ENCODE results near the gene PDLIM1. TPM values are rescaled to one million over a fixed set of nuclear protein-coding genes. Genes with fewer than 3 reads are reported as not detected.
A peak's percentile ranks its signal among the peaks of the same experiment; 100 is the strongest.

The PDLIM1 gene
- total and polyA plus RNA-seq, 2 of the 13 experiments (the other 11 are each of a cell fraction or from before 2014, with no cell fraction given): 119 to 123 TPM

DNA sequence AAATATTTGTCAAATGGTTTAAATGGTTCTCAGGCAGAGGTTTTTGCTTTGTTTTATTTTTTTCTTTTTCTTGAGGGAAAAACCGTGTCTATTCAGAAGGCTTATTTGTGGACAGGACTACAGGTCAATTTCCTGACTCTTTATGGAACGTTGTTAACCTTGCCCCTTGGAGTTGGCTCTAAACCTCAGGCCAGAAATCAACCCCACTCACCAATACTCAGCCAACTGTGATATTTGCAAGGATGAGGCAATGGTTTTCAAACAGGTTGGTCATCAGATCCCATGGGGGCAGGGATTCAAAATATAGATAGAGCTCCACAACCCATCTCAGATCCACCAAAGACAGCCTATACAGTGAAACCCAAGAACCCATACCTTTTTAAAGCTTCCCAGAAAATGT, 10.2 kb downstream of the PDLIM1 start (continued):
- TF ChIP-seq, protein P1, sequence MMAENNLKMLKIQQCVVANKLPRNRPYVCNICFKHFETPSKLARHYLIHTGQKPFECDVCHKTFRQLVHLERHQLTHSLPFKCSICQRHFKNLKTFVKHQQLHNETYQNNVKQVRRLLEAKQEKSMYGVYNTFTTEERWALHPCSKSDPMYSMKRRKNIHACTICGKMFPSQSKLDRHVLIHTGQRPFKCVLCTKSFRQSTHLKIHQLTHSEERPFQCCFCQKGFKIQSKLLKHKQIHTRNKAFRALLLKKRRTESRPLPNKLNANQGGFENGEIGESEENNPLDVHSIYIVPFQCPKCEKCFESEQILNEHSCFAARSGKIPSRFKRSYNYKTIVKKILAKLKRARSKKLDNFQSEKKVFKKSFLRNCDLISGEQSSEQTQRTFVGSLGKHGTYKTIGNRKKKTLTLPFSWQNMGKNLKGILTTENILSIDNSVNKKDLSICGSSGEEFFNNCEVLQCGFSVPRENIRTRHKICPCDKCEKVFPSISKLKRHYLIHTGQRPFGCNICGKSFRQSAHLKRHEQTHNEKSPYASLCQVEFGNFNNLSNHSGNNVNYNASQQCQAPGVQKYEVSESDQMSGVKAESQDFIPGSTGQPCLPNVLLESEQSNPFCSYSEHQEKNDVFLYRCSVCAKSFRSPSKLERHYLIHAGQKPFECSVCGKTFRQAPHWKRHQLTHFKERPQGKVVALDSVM (CRISPR knock-in tag; IDR thresholded peaks at IDR 0.05): no peak
- no peak for TF ChIP-seq MTA1 (CRISPR knock-in tag; IDR thresholded peaks at IDR 0.05; ENCODE audit: borderline replicate concordance)
- no peak for TF ChIP-seq ZNF230 (CRISPR knock-in tag; IDR thresholded peaks at IDR 0.05)
- TF ChIP-seq HOXA7 (CRISPR knock-in tag; IDR thresholded peaks at IDR 0.05): no peak
- TF ChIP-seq CENPX (CRISPR knock-in tag; IDR thresholded peaks at IDR 0.05): no peak
- TF ChIP-seq MAFG (CRISPR knock-in tag; IDR thresholded peaks at IDR 0.05): no peak
- TF ChIP-seq CREB1 (IDR thresholded peaks at IDR 0.05): no peak
- TF ChIP-seq CREB1 (CRISPR knock-in tag; IDR thresholded peaks at IDR 0.05): 0 out of 2 replicates have a peak, but pooled peaks have one; percentile 13
- TF ChIP-seq HHEX (CRISPR knock-in tag; IDR thresholded peaks at IDR 0.05): no peak
- no peak for TF ChIP-seq EZH2 (conservative IDR thresholded peaks at IDR 0.05; ENCODE audit: low read depth, low read length)
- TF ChIP-seq, protein P2, sequence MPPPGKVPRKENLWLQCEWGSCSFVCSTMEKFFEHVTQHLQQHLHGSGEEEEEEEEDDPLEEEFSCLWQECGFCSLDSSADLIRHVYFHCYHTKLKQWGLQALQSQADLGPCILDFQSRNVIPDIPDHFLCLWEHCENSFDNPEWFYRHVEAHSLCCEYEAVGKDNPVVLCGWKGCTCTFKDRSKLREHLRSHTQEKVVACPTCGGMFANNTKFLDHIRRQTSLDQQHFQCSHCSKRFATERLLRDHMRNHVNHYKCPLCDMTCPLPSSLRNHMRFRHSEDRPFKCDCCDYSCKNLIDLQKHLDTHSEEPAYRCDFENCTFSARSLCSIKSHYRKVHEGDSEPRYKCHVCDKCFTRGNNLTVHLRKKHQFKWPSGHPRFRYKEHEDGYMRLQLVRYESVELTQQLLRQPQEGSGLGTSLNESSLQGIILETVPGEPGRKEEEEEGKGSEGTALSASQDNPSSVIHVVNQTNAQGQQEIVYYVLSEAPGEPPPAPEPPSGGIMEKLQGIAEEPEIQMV (CRISPR knock-in tag; IDR thresholded peaks at IDR 0.05; ENCODE audit: low read depth): peak; percentile 77
- TF ChIP-seq ONECUT2 (CRISPR knock-in tag; IDR thresholded peaks at IDR 0.05): no peak
- TF ChIP-seq ZNF776 (CRISPR knock-in tag; IDR thresholded peaks at IDR 0.05): no peak
- no peak for TF ChIP-seq TSC22D2 (CRISPR knock-in tag; IDR thresholded peaks at IDR 0.05; ENCODE audit: borderline replicate concordance)
- no peak for TF ChIP-seq ZFP36 (IDR thresholded peaks at IDR 0.05; ENCODE audit: borderline replicate concordance, low read depth, low read length, partially characterized antibody)
- no peak for TF ChIP-seq AGO2 (optimal IDR thresholded peaks at IDR 0.05; ENCODE audit: low read depth, low read length)
- TF ChIP-seq, protein P3, sequence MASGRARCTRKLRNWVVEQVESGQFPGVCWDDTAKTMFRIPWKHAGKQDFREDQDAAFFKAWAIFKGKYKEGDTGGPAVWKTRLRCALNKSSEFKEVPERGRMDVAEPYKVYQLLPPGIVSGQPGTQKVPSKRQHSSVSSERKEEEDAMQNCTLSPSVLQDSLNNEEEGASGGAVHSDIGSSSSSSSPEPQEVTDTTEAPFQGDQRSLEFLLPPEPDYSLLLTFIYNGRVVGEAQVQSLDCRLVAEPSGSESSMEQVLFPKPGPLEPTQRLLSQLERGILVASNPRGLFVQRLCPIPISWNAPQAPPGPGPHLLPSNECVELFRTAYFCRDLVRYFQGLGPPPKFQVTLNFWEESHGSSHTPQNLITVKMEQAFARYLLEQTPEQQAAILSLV (CRISPR knock-in tag; IDR thresholded peaks at IDR 0.05; ENCODE audit: borderline replicate concordance): no peak
- TF ChIP-seq NKX3-1 (CRISPR knock-in tag; IDR thresholded peaks at IDR 0.05): no peak
- TF ChIP-seq, protein P4, sequence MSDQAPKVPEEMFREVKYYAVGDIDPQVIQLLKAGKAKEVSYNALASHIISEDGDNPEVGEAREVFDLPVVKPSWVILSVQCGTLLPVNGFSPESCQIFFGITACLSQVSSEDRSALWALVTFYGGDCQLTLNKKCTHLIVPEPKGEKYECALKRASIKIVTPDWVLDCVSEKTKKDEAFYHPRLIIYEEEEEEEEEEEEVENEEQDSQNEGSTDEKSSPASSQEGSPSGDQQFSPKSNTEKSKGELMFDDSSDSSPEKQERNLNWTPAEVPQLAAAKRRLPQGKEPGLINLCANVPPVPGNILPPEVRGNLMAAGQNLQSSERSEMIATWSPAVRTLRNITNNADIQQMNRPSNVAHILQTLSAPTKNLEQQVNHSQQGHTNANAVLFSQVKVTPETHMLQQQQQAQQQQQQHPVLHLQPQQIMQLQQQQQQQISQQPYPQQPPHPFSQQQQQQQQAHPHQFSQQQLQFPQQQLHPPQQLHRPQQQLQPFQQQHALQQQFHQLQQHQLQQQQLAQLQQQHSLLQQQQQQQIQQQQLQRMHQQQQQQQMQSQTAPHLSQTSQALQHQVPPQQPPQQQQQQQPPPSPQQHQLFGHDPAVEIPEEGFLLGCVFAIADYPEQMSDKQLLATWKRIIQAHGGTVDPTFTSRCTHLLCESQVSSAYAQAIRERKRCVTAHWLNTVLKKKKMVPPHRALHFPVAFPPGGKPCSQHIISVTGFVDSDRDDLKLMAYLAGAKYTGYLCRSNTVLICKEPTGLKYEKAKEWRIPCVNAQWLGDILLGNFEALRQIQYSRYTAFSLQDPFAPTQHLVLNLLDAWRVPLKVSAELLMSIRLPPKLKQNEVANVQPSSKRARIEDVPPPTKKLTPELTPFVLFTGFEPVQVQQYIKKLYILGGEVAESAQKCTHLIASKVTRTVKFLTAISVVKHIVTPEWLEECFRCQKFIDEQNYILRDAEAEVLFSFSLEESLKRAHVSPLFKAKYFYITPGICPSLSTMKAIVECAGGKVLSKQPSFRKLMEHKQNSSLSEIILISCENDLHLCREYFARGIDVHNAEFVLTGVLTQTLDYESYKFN (CRISPR knock-in tag; conservative IDR thresholded peaks at IDR 0.05): peak; percentile 50
- TF ChIP-seq ZNF484 (CRISPR knock-in tag; IDR thresholded peaks at IDR 0.05; ENCODE audit: borderline replicate concordance, low read depth): no peak
